NCI-H1694 treated with DMSO at 0.1 percent for 48 hours (cell line): ENCODE data around the gene CIB4.

Experiments
- DNase-seq: peaks from one replicate; lab custom pipeline; 2025; lab: John Stamatoyannopoulos, UW

CIB4 gene

GRCh38 chr2:26621469-26622199, 19.5 kb downstream of the CIB4 start:
- DNase-seq: no peak

DNA sequence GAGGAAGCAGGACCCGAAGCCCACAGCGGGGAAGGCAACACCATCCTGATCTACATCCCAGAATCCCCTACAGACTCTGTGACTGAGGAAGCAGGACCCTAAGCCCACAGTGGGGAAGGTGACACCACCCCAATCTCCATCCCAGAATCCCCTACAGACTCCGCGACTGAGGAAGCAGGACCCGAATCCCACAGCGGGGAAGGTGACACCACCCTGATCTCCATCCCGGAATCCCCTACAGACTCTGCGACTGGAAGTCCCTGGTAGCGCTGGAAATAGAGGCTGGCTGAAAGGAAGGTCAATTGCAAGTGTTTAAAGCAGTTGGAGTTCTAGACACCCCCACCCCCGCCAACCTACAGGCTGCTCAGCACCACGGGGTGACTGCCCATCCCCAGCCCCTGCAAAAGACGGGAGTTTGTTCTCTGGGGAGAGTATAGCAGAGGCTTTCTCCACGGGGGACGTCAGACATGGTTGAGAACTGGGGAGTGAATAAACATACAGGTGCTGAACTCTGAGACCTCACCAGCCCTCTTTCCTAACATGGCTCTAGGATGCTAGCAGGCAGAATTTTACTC, 21.0 kb downstream of the CIB4 start:
- DNase-seq: no peak

DNA sequence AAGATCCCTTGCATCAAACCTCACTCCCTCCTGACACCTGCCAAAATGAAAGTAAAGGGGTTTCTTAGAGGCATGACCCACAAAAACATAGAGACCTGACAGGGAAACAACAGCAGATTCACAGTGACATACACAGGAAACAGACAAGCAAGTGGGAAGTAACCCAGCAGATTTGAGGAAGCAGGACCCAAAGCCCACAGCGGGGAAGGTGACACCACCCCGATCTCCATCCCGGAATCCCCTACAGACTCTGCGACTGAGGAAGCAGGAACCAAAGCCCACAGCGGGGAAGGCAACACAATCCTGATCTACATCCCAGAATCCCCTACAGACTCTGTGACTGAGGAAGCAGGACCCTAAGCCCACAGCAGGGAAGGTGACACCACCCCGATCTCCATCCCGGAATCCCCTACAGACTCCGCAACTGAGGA, 21.6 kb downstream of the CIB4 start:
- DNase-seq: no peak

GRCh38 chr2:26619096-26619495, 22.1 kb downstream of the CIB4 start:
- DNase-seq: no peak

GRCh38 chr2:26618611-26619010, 22.6 kb downstream of the CIB4 start:
- DNase-seq: no peak

DNA sequence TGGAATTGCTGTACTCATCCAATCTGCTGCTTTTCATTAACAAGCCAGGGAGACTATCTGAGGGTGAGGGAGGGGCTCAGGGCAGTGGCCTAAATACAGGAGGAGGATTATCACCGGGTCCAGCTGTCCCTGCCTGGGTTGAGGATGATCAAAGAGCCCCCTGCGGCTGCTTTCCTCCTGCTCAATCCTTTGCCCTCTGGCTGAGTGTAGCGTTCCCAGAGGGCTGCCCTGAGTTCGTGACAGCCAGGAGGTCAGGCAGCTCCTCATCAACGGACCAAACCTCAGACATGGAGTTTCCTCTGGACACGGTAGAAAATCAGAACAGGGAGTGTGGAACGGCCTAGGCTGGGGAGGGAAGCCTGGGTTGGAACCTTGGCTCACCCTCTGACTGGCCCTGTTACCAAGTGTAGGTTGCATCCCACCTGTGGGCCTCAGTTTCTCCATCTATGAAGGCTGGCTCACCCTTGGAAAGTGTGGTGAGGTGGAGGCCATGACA, 23.5 kb downstream of the CIB4 start:
- DNase-seq: no peak

- DNase-seq: no peak
Observed at GRCh38 chr2:26616706-26617587, 24.2 kb downstream of the CIB4 start.

- DNase-seq: peak; percentile 95
Observed at GRCh38 chr2:26615860-26616705, 25.1 kb downstream of the CIB4 start.

- DNase-seq: no peak
Observed at GRCh38 chr2:26615336-26615859, 25.8 kb downstream of the CIB4 start.

- DNase-seq: no peak
Observed at GRCh38 chr2:26614216-26615138, 26.7 kb downstream of the CIB4 start.

- DNase-seq: peak; percentile 22
Observed at GRCh38 chr2:26613241-26614215, 27.6 kb downstream of the CIB4 start.

DNA sequence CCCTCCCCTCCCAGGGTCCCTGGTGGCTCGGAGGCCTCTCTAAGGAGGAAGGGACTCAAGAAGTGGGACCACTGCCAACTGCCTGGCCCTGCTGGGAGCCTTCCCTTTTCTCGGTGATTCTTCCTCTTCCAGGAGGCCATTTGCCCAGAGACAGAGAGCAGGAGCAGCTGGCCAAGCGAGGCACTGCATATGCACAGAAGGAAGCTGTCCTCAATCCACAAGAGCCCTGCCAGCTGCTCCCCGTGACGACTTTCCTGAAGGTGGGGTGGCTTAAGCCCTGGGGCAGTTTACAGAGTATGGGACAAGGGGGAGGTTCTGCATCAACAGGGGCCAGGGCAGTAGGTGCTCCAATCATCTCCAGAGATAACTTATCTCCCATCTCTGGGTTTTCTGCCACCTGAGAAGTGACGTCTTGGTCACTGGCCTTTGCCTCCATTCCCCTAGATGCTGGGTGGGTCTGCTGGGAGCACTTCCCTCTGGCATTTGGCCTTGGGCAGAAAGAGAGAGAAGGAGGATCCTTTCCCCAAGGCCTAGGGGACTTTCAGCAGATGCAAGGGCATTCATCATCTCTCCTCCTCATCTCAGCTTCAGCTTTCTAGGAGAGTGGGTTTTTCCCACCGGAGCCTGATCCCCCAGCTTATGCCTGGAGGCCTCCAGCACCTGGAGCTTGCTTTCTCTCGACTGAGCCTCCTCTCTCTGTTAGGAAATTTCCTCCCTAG, 28.5 kb downstream of the CIB4 start:
- DNase-seq: peak; percentile 18

DNA sequence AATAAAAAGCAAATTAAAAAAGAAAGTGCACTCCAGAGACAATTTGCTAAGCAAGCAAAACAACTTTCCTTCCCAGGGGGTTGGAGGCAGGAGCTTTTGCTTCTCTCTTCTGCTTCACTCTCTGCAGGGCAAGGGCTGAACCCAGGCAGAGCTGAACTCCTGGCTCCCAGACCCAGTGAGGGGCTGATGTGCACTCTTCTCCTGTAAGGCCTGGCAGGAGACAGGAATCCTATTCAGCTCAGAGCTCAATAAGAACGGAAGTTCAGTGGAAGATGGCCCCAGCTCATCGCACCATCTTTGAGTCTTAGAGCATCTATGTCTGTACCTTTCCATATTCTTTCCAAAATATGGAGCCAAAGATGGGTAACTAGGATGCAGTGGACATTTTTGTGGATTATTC, 29.1 kb downstream of the CIB4 start:
- no peak for DNase-seq

- no peak for DNase-seq
Observed at GRCh38 chr2:26610504-26611335, 30.4 kb downstream of the CIB4 start.

DNA sequence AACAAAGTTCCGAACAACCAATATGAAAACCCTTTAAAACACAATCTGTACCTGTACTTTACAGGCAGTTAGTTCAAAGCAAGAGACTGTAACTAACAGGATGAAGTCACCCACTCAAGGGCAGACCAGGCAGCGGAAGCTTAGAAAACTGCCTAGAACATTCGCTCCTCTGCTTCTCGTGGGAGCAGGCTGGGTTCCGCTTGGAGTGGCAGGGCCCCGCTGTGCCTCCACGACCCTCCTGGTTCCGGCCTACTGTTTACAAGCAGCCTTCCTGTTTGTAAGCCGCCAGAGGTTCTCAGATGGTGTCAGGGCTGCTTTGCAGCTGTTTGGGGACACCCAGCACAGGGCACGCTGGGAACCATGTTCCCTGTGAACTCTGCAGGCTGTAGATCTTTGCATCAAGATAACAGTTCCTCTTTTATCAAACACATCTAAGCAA, 31.3 kb downstream of the CIB4 start:
- DNase-seq: peak; percentile 10

GRCh38 chr2:26609205-26609631, 31.9 kb downstream of the CIB4 start:
- no peak for DNase-seq

GRCh38 chr2:26608557-26608956, 32.6 kb downstream of the CIB4 start:
- no peak for DNase-seq
